ENCODE data around the gene PIGM.
A peak's percentile ranks its signal among the peaks of the same experiment; 100 is the strongest.

Gene PIGM

DNA sequence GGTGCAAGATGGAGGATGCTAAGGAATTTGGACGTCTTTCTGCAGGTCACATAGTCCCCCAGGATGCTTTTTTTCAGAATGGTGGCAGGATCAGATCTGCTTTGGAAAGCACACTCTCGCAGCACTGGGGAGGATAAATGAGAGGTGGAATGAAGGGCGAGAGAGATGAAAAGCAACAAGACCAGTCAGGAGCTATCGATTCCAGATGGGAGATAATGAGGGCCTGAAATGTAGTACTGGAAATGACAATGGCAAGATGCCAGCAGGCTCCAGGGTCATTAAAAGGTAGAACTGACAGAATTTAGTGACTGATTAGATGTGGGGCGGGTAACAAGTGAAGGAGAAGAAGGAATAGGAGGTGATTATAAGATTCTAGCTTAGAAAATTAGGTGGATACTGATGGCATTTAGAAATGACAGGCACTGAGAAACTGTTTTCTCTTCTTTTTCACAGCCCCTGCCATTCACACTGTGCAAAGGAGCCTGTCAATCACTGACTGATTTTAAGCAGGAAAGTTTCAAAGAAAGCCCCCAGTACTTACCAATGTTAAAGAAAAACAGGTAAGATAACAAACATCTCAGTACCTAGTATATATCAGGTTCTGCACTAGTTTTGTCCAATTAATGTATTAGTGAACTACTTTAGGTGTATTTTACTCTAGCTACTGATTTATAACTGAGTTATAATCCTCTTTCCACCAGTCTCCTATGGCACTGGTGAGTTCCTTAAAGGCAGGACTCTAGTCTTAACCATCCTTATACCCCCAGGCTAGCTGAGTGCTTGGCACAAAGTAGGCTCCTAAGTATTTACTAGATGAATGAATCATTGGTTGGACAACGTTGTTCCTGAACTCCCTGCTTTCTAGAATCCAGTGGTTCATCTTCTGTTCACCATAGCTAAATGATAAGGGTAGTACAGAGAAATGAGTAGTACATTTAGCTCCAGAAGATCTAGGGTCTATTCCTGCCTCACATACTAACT is 9.2 kb downstream of the PIGM start:
- DNase-seq (ENCODE audit: low read depth), result peak; percentile 84

DNA sequence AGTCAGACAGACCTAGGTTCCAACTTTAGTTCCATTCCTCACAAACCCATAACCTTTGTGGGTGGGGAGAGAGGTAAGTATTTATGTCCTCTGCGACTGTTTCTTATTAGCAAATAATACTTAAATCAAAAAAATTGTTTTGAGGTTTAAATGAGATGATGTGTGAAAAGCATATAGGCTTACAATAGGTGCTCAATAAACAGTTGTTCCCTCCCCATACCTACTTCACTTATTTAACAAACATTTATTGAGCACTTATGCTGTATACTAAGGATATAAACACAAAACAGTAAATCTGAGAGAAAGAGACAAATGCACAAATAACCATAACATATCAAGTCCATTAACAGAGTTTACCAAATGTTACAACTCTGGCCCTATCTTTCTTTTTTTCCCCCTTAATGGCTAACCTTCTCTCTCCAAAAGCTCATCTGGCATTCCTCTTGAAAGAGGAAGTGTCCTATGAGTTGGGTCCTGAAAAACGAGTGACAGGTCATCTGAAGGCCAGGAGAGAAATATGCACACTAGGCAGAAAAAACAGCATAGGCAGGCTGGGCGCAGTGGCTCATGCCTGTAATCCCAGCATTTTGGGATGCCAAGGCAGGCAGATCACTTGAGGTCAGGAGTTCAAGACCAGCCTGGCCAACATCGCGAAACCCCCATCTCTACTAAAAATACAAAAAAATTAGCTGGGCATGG is 10.3 kb downstream of the PIGM start:
- DNase-seq (ENCODE audit: low read depth), result no peak
- no peak overlapping the region for H3K4me3 ChIP-seq (ENCODE audit: low read length)
- TF ChIP-seq, protein P1, sequence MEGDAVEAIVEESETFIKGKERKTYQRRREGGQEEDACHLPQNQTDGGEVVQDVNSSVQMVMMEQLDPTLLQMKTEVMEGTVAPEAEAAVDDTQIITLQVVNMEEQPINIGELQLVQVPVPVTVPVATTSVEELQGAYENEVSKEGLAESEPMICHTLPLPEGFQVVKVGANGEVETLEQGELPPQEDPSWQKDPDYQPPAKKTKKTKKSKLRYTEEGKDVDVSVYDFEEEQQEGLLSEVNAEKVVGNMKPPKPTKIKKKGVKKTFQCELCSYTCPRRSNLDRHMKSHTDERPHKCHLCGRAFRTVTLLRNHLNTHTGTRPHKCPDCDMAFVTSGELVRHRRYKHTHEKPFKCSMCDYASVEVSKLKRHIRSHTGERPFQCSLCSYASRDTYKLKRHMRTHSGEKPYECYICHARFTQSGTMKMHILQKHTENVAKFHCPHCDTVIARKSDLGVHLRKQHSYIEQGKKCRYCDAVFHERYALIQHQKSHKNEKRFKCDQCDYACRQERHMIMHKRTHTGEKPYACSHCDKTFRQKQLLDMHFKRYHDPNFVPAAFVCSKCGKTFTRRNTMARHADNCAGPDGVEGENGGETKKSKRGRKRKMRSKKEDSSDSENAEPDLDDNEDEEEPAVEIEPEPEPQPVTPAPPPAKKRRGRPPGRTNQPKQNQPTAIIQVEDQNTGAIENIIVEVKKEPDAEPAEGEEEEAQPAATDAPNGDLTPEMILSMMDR (IDR thresholded peaks at IDR 0.05; ENCODE audit: insufficient read depth, low read depth, low read length, missing control alignments), result no peak

More for the DNA sequence above, 9.2 kb downstream of the PIGM start:
- no peak overlapping the region for H3K4me3 ChIP-seq (ENCODE audit: low read length)
- TF ChIP-seq, protein P1 (IDR thresholded peaks at IDR 0.05; ENCODE audit: insufficient read depth, low read depth, low read length, missing control alignments), result no peak

DNA sequence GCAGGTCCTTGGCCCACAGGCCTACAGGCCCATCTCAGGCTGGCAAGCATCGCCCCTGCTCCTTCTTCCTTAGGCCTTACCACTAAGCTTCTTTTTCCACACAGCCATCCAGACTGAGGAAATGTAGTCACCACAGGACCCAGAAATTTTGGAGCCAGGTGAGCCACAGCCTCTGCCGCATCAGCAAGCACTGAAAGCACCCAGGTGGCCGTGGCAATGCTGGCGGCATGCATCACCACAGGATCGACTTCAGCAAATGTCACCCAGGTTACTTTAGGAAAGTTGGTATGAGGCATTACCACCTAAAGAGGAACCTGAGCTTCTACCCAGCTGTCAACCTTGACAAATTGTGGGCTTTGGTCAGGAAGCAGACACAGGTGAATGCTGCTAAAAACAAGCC is 11.6 kb downstream of the PIGM start:
- TF ChIP-seq, protein P1 (IDR thresholded peaks at IDR 0.05; ENCODE audit: insufficient read depth, low read depth, low read length, missing control alignments), result no peak
- no peak overlapping the region for H3K4me3 ChIP-seq (ENCODE audit: low read length)
- DNase-seq (ENCODE audit: low read depth), result no peak

DNA sequence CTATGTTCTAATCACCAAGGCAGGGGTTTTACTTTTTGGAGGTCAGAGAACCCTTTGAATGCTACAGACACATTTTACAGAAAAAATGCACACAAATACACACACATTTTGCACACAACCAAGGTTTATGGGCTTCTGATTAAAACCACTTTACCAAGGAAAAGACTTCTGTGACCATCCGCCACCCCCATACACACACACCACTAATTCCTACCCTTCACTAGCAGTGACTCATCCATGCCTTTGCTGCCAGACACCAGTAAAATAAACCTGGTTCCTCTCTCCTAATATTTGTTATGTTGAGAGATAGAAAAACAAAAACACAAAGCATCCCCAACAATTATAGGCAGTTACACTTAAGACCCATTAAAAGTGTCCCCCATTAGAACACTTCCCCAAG is 12.9 kb downstream of the PIGM start:
- TF ChIP-seq, protein P1 (IDR thresholded peaks at IDR 0.05; ENCODE audit: insufficient read depth, low read depth, low read length, missing control alignments), result no peak
- H3K4me3 ChIP-seq (ENCODE audit: low read length), result no peak overlapping the region
- DNase-seq (ENCODE audit: low read depth), result peak; percentile 54

DNA sequence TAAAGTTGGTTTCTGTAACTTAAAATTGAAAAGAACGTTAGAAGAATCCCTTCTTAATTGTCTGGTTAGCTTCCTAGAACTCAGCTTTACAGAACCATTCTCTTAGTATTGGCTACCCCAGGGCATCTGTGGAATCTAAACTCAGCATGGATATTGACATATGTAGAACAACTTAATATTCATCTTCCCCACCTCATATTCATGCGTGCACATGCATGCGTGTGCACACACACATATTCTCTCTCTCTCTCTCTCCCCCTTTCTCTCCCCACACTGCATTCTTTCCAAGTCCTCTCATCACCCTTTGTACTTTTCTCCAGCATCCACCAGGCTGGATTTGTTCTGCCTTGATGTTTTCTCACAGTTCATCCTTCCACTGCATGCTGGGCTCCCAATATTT is 13.4 kb downstream of the PIGM start:
- H3K4me3 ChIP-seq (ENCODE audit: low read length), result no peak overlapping the region
- DNase-seq (ENCODE audit: low read depth), result no peak
- TF ChIP-seq, protein P1 (IDR thresholded peaks at IDR 0.05; ENCODE audit: insufficient read depth, low read depth, low read length, missing control alignments), result no peak

DNA sequence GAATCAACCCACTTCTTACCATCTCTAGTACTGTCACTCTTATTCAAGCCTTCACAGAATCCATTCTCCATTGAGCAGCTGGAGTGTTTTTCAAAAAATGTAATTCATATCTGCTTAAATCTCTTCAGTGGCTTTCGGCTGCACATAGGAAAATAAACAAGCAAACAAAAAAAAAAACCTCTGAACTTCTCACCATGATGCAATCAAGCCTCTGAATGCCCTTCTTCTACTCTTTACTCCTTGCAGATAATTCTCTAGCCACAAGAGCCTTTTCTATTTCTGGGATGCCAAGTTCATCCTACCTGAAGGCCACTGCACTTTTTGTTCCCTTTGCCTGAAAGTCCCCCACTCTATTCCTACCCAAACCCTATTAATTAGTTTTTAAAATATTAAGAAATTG is 14.2 kb downstream of the PIGM start:
- no peak overlapping the region for H3K4me3 ChIP-seq (ENCODE audit: low read length)
- TF ChIP-seq, protein P1 (IDR thresholded peaks at IDR 0.05; ENCODE audit: insufficient read depth, low read depth, low read length, missing control alignments), result no peak
- no peak for DNase-seq (ENCODE audit: low read depth)
